ENCODE data around the gene PLXNA4.

The PLXNA4 gene

DNA sequence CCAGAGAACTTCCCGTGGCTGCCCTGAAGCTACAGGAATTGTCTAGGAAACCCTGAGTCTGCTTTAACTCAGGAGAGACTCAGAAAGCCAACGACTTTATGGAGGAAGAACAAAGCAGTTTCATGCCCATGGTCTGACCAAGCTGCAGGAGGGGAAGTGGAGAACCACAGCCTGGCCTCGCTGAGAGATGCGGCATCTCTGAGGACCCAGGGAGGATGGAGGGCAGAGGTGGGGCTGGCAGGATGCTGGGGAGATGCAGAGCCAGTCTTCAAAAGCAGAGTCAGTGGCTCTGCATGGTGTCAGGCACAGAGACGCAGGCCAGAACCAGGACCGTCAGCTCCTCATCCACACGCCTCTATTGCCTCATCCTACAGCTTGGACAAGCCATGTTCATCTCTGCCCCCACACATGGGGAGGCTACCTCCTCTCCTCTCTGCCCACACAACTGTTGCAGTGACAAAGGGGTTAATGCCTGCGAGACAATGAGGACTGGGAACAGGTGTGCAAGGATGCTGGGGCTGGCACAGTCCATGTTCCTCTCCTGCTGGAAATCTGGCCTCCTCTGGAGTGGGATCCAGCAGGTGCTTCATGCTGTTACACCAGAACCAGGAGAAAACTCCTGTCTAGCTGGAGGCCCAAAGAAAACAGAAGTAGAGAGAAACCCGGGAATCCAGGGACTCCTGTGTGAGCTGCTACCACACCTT lies 267.0 kb downstream of the PLXNA4 start:
- no peaks in the 10 kb centered on the region for H4K20me1 ChIP-seq (ENCODE audit: low read depth, low read length)
- H3K27ac ChIP-seq (ENCODE audit: low read depth, low read length): no peak overlapping the region
- H3K36me3 ChIP-seq (ENCODE audit: low read length): no peaks in the 10 kb centered on the region
- H3K27me3 ChIP-seq (ENCODE audit: low read length): no peaks in the 10 kb centered on the region
- no peaks in the 10 kb centered on the region for H3F3A ChIP-seq (ENCODE audit: insufficient read depth)
- H3K9me2 ChIP-seq (replicated peaks; ENCODE audit: insufficient read depth, low read length): no peaks in the 10 kb centered on the region
- H3K9ac ChIP-seq (ENCODE audit: low read length): no peak overlapping the region
- TF ChIP-seq, protein P1, sequence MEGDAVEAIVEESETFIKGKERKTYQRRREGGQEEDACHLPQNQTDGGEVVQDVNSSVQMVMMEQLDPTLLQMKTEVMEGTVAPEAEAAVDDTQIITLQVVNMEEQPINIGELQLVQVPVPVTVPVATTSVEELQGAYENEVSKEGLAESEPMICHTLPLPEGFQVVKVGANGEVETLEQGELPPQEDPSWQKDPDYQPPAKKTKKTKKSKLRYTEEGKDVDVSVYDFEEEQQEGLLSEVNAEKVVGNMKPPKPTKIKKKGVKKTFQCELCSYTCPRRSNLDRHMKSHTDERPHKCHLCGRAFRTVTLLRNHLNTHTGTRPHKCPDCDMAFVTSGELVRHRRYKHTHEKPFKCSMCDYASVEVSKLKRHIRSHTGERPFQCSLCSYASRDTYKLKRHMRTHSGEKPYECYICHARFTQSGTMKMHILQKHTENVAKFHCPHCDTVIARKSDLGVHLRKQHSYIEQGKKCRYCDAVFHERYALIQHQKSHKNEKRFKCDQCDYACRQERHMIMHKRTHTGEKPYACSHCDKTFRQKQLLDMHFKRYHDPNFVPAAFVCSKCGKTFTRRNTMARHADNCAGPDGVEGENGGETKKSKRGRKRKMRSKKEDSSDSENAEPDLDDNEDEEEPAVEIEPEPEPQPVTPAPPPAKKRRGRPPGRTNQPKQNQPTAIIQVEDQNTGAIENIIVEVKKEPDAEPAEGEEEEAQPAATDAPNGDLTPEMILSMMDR (IDR thresholded peaks at IDR 0.05; ENCODE audit: insufficient read depth, low read length, poor library complexity, severe bottlenecking): no peak
- no peak for TF ChIP-seq EZH2phosphoT487 (conservative IDR thresholded peaks at IDR 0.05; ENCODE audit: low read length)
- no peaks in the 10 kb centered on the region for H3K9me3 ChIP-seq (ENCODE audit: insufficient read depth, low read length)
- no peak overlapping the region for H3K4me3 ChIP-seq (ENCODE audit: insufficient read depth, low read length, poor library complexity, severe bottlenecking)
- H3K4me2 ChIP-seq (ENCODE audit: low read depth, low read length, poor library complexity, severe bottlenecking): no peak overlapping the region
- no peak overlapping the region for H2AFZ ChIP-seq (ENCODE audit: low read depth, low read length, severe bottlenecking)
- H3K79me2 ChIP-seq (ENCODE audit: insufficient read depth, low read length): no peaks in the 10 kb centered on the region

DNA sequence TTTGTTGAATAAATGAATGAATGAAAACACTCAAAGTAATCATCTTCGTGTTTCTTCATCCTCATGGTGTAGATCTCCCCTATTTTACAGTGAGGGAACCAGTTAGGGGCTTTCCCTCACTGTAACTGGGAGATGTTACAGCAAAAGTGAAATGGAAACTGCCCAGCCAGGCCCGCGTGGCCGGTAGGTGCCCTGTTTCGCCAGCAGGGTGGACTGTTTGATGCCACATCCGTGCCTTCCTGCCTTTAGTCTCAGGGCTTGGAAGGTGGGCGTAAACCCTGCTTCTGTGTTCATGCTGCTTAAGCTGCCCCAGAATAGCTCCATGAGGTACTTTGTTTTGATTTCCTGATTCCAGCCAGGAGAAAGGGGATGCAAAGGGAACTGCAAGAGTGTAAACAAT lies 268.8 kb downstream of the PLXNA4 start:
- H2AFZ ChIP-seq (ENCODE audit: low read depth, low read length, severe bottlenecking): no peak overlapping the region
- TF ChIP-seq, protein P1 (IDR thresholded peaks at IDR 0.05; ENCODE audit: insufficient read depth, low read length, poor library complexity, severe bottlenecking): no peak
- TF ChIP-seq EZH2phosphoT487 (conservative IDR thresholded peaks at IDR 0.05; ENCODE audit: low read length): no peak
- no peaks in the 10 kb centered on the region for H3F3A ChIP-seq (ENCODE audit: insufficient read depth)
- H4K20me1 ChIP-seq (ENCODE audit: low read depth, low read length): no peaks in the 10 kb centered on the region
- H3K9ac ChIP-seq (ENCODE audit: low read length): no peak overlapping the region
- no peaks in the 10 kb centered on the region for H3K27me3 ChIP-seq (ENCODE audit: low read length)
- no peak overlapping the region for H3K4me2 ChIP-seq (ENCODE audit: low read depth, low read length, poor library complexity, severe bottlenecking)
- no peaks in the 10 kb centered on the region for H3K79me2 ChIP-seq (ENCODE audit: insufficient read depth, low read length)
- H3K9me3 ChIP-seq (ENCODE audit: insufficient read depth, low read length): no peaks in the 10 kb centered on the region
- no peak overlapping the region for H3K4me3 ChIP-seq (ENCODE audit: insufficient read depth, low read length, poor library complexity, severe bottlenecking)
- H3K27ac ChIP-seq (ENCODE audit: low read depth, low read length): no peak overlapping the region
- H3K9me2 ChIP-seq (replicated peaks; ENCODE audit: insufficient read depth, low read length): no peaks in the 10 kb centered on the region
- no peaks in the 10 kb centered on the region for H3K36me3 ChIP-seq (ENCODE audit: low read length)

DNA sequence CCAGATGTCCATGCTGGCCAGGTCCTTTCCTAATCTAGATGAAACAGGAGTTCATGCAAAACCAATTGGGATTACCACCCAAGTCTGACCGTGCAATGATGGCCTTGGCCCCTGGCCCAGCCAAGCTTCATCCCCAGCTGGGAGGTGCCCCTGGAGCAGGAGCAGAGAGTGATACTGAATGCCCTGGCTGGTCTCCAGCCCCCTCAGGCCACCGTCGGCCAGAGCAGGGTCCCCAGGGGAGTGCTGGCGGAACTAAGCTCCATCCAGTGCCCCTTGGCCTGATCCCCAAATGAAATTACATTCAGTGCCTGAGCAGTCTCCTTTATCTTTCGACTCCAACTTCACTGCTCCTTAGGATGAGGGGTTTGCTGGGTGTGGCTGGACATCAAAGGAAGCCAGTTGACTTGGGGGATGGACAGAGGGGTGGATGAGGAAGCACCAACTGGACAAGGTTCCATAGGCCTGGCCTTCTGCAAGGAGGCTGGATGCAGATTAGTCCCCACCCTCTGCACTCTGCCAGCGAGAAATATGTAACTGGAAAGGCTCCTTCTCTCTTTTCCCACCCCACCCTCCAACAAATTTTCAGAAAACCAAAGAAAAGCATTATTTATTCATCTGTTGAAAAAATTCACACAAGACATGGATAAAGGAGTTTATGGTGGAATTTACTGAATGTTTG lies 275.5 kb downstream of the PLXNA4 start:
- Histone ChIP-seq H3K4me2 (ENCODE audit: low read depth, low read length, poor library complexity, severe bottlenecking) (no peak overlapping the region), H3K9me3 (ENCODE audit: insufficient read depth, low read length) (no peaks in the 10 kb centered on the region), H4K20me1 (ENCODE audit: low read depth, low read length) (no peaks in the 10 kb centered on the region), H2AFZ (ENCODE audit: low read depth, low read length, severe bottlenecking) (no peak overlapping the region), H3K27ac (ENCODE audit: low read depth, low read length) (no peak overlapping the region), H3K79me2 (ENCODE audit: insufficient read depth, low read length) (no peaks in the 10 kb centered on the region), H3K9me2 (replicated peaks; ENCODE audit: insufficient read depth, low read length) (no peaks in the 10 kb centered on the region), H3K9ac (ENCODE audit: low read length) (no peak overlapping the region), H3F3A (ENCODE audit: insufficient read depth) (no peaks in the 10 kb centered on the region), H3K27me3 (ENCODE audit: low read length) (no peaks in the 10 kb centered on the region), H3K4me3 (ENCODE audit: insufficient read depth, low read length, poor library complexity, severe bottlenecking) (no peak overlapping the region), H3K36me3 (ENCODE audit: low read length) (no peaks in the 10 kb centered on the region)
- TF ChIP-seq, protein P1 (IDR thresholded peaks at IDR 0.05; ENCODE audit: insufficient read depth, low read length, poor library complexity, severe bottlenecking): no peak
- no peak for TF ChIP-seq EZH2phosphoT487 (conservative IDR thresholded peaks at IDR 0.05; ENCODE audit: low read length)
